H9 (cell line): ENCODE measurements around the gene LRMDA. TPM values are rescaled to one million over a fixed set of nuclear protein-coding genes. Genes with fewer than 3 reads are reported as not detected.

Experiments
- DNase-seq: peaks from one replicate; pipeline ENCODE4 v3.0.0-alpha.2; 2017
- H2AFZ ChIP-seq: one replicate; pipeline ENCODE4 v1.6.1; 2013; ENCODE audit warnings: mild to moderate bottlenecking, low read length, control low read depth, moderate library complexity
- H2AK5ac ChIP-seq: 2 replicates; pipeline ENCODE4 v1.6.1; 2013; ENCODE audit warnings: low read length, control low read depth, mixed read lengths; ENCODE audit not compliant: insufficient read length
- H2BK120ac ChIP-seq: one replicate; pipeline ENCODE4 v1.6.1; 2013; ENCODE audit warnings: low read depth, mild to moderate bottlenecking, low read length, control low read depth, inconsistent platforms; ENCODE audit not compliant: poor library complexity, severe bottlenecking
- H2BK12ac ChIP-seq: 2 replicates; pipeline ENCODE4 v1.6.1; 2013; ENCODE audit warnings: low read length, control low read depth, mixed read lengths, low read depth; ENCODE audit not compliant: insufficient read length
- H2BK15ac ChIP-seq: 2 replicates; pipeline ENCODE4 v1.6.1; 2013; ENCODE audit warnings: low read depth, low read length, control low read depth
- H2BK20ac ChIP-seq: one replicate; pipeline ENCODE4 v1.6.1; 2013; ENCODE audit warnings: low read depth, mild to moderate bottlenecking, low read length, control low read depth, inconsistent platforms; ENCODE audit not compliant: poor library complexity, severe bottlenecking
- H2BK5ac ChIP-seq: 2 replicates; pipeline ENCODE4 v1.6.1; 2013; ENCODE audit warnings: low read length, control low read depth, mixed read lengths; ENCODE audit not compliant: insufficient read length
- H3K14ac ChIP-seq: 2 replicates; pipeline ENCODE4 v1.6.1; 2013; ENCODE audit warnings: low read length, control low read depth; ENCODE audit not compliant: insufficient read depth
- H3K18ac ChIP-seq: 2 replicates; pipeline ENCODE4 v1.6.1; 2013; ENCODE audit warnings: low read depth, mild to moderate bottlenecking, mixed read lengths, low read length, control low read depth; ENCODE audit not compliant: insufficient read length
- H3K23ac ChIP-seq: 2 replicates; pipeline ENCODE4 v1.6.1; 2013; ENCODE audit warnings: low read length, control low read depth, mixed read lengths, low read depth; ENCODE audit not compliant: insufficient read length
- H3K23me2 ChIP-seq: 2 replicates; pipeline ENCODE4 v1.6.1; 2013; ENCODE audit warnings: low read depth, mild to moderate bottlenecking, mixed read lengths, low read length, control low read depth; ENCODE audit not compliant: insufficient read length, poor library complexity, severe bottlenecking
- H3K27ac ChIP-seq: 2 replicates; pipeline ENCODE4 v1.5.1; 2013; ENCODE audit warnings: low read length, control low read depth, mixed read lengths, low read depth; ENCODE audit not compliant: insufficient read length
- H3K27me3 ChIP-seq: 2 replicates; pipeline ENCODE4 v1.6.1; 2013; ENCODE audit warnings: low read length, control low read depth, inconsistent platforms; ENCODE audit not compliant: insufficient read depth
- H3K4ac ChIP-seq: 2 replicates; pipeline ENCODE4 v1.6.1; 2013; ENCODE audit warnings: low read depth, mild to moderate bottlenecking, control low read depth, inconsistent platforms, low read length, moderate library complexity
- H3K4me1 ChIP-seq: 2 replicates; pipeline ENCODE4 v1.6.1; 2013; ENCODE audit warnings: low read length, control low read depth, inconsistent platforms; ENCODE audit not compliant: insufficient read depth
- H3K4me2 ChIP-seq: 2 replicates; pipeline ENCODE4 v1.6.1; 2013; ENCODE audit warnings: low read length, control low read depth, mixed read lengths; ENCODE audit not compliant: insufficient read length, insufficient read depth
- H3K56ac ChIP-seq: 2 replicates; pipeline ENCODE4 v1.6.1; 2013; ENCODE audit warnings: low read depth, mild to moderate bottlenecking, mixed read lengths, low read length, control low read depth; ENCODE audit not compliant: insufficient read length
- H3K79me1 ChIP-seq: 2 replicates; pipeline ENCODE4 v1.6.1; 2013; ENCODE audit warnings: low read depth, mild to moderate bottlenecking, moderate library complexity, low read length, control low read depth, inconsistent platforms; ENCODE audit not compliant: insufficient read depth, poor library complexity, severe bottlenecking
- H3K79me2 ChIP-seq: 2 replicates; pipeline ENCODE4 v1.6.1; 2013; ENCODE audit warnings: low read length, control low read depth, inconsistent platforms; ENCODE audit not compliant: insufficient read depth
- H3K9ac ChIP-seq: 2 replicates; pipeline ENCODE4 v1.6.1; 2013; ENCODE audit warnings: low read length, control low read depth, mixed read lengths; ENCODE audit not compliant: insufficient read length; ENCODE audit errors: extremely low read depth
- H3K9me3 ChIP-seq: one replicate; pipeline ENCODE4 v1.6.1; 2013; ENCODE audit warnings: low read depth, low read length, inconsistent platforms; ENCODE audit not compliant: control insufficient read depth
- H3T11ph ChIP-seq: one replicate; pipeline ENCODE4 v1.6.1; 2013; ENCODE audit warnings: mild to moderate bottlenecking, low read length, control low read depth, inconsistent platforms
- H4K20me1 ChIP-seq: one replicate; pipeline ENCODE4 v1.6.1; 2013; ENCODE audit not compliant: control insufficient read depth, insufficient read length, insufficient read depth
- H4K5ac ChIP-seq: 2 replicates; pipeline ENCODE4 v1.6.1; 2013; ENCODE audit warnings: low read depth, mild to moderate bottlenecking, mixed read lengths, low read length, control low read depth; ENCODE audit not compliant: insufficient read length
- H4K8ac ChIP-seq: replicated peaks from 2 replicates; pipeline ENCODE4 v1.6.1; 2013; ENCODE audit warnings: low read length, control low read depth, mixed read lengths, low read depth; ENCODE audit not compliant: insufficient read length
- H4K91ac ChIP-seq: 2 replicates; pipeline ENCODE4 v1.6.1; 2013; ENCODE audit warnings: low read depth, mild to moderate bottlenecking, moderate library complexity, mixed read lengths, low read length, control low read depth; ENCODE audit not compliant: insufficient read length
- H3K27ac Mint-ChIP-seq, 3 experiments: 2 replicates in 2 of 3; 3 replicates in 1 of 3; pipeline ENCODE4 v1.8.0; 2020 to 2021; ENCODE audit warnings: mixed read lengths in 3 of 3, mild to moderate bottlenecking in 1 of 3, moderate library complexity in 1 of 3
- H3K27me3 Mint-ChIP-seq: 2 replicates; pipeline ENCODE4 v1.8.0; 2021; ENCODE audit warnings: low read depth, mild to moderate bottlenecking, moderate library complexity, mixed read lengths
- H3K36me3 Mint-ChIP-seq, 3 experiments: 2 replicates in 2 of 3; 3 replicates in 1 of 3; pipeline ENCODE4 v1.8.0; 2020 to 2021; ENCODE audit warnings: low read depth in 3 of 3, mixed read lengths in 3 of 3; ENCODE audit not compliant: insufficient read depth in 1 of 3
- H3K4me1 Mint-ChIP-seq, 2 experiments: 2 replicates each; pipeline ENCODE4 v1.8.0; 2020; ENCODE audit warnings: mixed read lengths in 2 of 2
- H3K4me3 Mint-ChIP-seq, 2 experiments: 2 replicates in 1 of 2; 3 replicates in 1 of 2; pipeline ENCODE4 v1.8.0; 2020 to 2021; ENCODE audit warnings: mild to moderate bottlenecking in 2 of 2, mixed read lengths in 2 of 2, moderate library complexity in 1 of 2
- H3K9me3 Mint-ChIP-seq, 2 experiments: 2 replicates in 1 of 2; 3 replicates in 1 of 2; pipeline ENCODE4 v1.8.0; 2020; ENCODE audit warnings: mild to moderate bottlenecking in 2 of 2, mixed read lengths in 2 of 2, moderate library complexity in 1 of 2
- WGBS: extraction: QIAGEN DNeasy Blood & Tissue Kit; methylation state at CpG from one replicate; pipeline ENCODE4 v1.1.7; 2013; ENCODE audit warnings: missing lambda C conversion rate, low lambda C conversion rate, mixed read lengths; ENCODE audit not compliant: insufficient read length; ENCODE audit errors: extremely low coverage; 5-methylcytosine and 5-hydroxymethylcytosine counted together
- total RNA-seq: library from RNA; stranded (reverse); gene quantifications from 2 replicates; pipeline ENCODE4 v1.2.1, GENCODE V29; 2021
- TF ChIP-seq, protein P1 (sequence below): fragments of 200-600 bp; sonication (generic); conservative IDR thresholded peaks from 3 replicates; pipeline ENCODE4 v1.8.0; 2021; ENCODE audit warnings: antibody characterized with exemption, mild to moderate bottlenecking

LRMDA gene
- total RNA-seq, 1 experiment from 2014 or later: 1.8 TPM

DNA sequence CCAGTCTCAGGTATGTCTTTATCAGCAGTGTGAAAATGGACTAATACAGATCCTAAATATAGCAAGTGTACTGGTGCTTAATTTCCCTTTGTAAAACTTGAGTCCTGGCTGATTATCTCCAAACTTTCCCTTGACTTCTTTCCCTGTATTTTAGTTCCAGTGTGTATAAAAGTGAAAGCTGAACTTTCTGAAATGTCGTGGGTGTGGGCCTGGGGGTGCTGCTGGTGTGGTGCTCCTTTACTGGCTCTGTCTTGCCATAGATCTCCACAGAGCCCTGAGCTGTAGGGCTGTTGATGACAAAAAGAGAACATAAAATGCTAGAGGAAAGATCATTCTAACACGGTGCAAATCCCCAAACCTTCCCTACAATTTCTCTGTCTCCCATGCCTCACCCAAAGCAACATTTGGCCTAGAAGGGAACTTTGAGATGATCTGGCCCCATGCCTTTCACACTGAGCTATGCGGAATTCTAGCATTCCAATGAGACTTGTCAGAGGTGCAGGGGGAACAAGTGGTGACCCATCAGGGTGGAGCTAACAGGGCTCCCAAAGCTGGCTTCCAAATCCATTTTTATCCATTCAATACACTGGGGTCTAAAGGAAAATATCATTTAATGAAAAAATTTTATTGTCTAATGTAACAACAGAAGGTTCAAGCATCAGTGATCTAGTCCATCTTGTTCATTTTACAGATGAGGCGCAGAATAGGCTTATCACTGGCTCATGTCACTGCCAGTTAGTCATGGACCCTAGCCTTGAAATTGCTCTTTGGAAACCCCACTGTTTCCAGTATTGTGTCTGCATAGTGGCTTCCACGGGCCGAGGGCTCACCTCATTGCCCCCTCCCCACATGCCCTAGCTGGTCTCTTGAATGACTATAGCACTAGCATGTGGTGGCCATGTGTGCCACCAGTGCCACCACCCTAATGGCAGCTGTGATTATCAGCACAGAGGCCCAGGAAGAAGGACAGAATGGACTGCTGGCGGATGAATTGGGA lies 1000.9 kb downstream of the LRMDA start:
- H4K91ac ChIP-seq: no peak overlapping the region
- no peaks in the 10 kb centered on the region for H4K20me1 ChIP-seq
- H2BK15ac ChIP-seq: no peak overlapping the region
- no peaks in the 10 kb centered on the region for H3K27me3 ChIP-seq
- H3K4me3 Mint-ChIP-seq: no peak overlapping the region
- TF ChIP-seq, protein P1, sequence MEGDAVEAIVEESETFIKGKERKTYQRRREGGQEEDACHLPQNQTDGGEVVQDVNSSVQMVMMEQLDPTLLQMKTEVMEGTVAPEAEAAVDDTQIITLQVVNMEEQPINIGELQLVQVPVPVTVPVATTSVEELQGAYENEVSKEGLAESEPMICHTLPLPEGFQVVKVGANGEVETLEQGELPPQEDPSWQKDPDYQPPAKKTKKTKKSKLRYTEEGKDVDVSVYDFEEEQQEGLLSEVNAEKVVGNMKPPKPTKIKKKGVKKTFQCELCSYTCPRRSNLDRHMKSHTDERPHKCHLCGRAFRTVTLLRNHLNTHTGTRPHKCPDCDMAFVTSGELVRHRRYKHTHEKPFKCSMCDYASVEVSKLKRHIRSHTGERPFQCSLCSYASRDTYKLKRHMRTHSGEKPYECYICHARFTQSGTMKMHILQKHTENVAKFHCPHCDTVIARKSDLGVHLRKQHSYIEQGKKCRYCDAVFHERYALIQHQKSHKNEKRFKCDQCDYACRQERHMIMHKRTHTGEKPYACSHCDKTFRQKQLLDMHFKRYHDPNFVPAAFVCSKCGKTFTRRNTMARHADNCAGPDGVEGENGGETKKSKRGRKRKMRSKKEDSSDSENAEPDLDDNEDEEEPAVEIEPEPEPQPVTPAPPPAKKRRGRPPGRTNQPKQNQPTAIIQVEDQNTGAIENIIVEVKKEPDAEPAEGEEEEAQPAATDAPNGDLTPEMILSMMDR: no peak
- H2BK12ac ChIP-seq: no peak overlapping the region
- H3K79me1 ChIP-seq: no peaks in the 10 kb centered on the region
- no peak overlapping the region for H3K4me2 ChIP-seq
- H3K56ac ChIP-seq: no peak overlapping the region
- H4K5ac ChIP-seq: no peak overlapping the region
- H3K23ac ChIP-seq: no peak overlapping the region
- H3T11ph ChIP-seq: no peak overlapping the region
- H3K4me1 Mint-ChIP-seq: peaks cover 41 to 43% of the 10 kb centered on the region in 2 experiments
- H2BK20ac ChIP-seq: no peak overlapping the region
- no peak overlapping the region; the same call in 1 of the 2 replicates for H3K14ac ChIP-seq
- H3K4me1 ChIP-seq: peaks cover 11% of the 10 kb centered on the region
- no peaks in the 10 kb centered on the region; a peak in 1 of 5 replicates for H3K9me3 Mint-ChIP-seq
- no peak overlapping the region for H4K8ac ChIP-seq
- DNase-seq: no peak
- no peaks in the 10 kb centered on the region; a peak in 1 of 7 replicates for H3K36me3 Mint-ChIP-seq
- no peak overlapping the region for H2BK5ac ChIP-seq
- no peaks in the 10 kb centered on the region for H3K9me3 ChIP-seq
- H2BK120ac ChIP-seq: no peak overlapping the region
- no CpG with 5 or more reads among the region's 7 CpGs for WGBS
- H3K27ac ChIP-seq: no peak overlapping the region
- H3K18ac ChIP-seq: no peak overlapping the region
- no peaks in the 10 kb centered on the region for H3K79me2 ChIP-seq
- peak overlapping the region in 2 of 3 experiments; percentile 36 to 46; a peak in 4 of 7 replicates for H3K27ac Mint-ChIP-seq
- no peaks in the 10 kb centered on the region for H3K23me2 ChIP-seq
- no peak overlapping the region for H3K9ac ChIP-seq
- no peak overlapping the region for H3K4ac ChIP-seq
- H2AK5ac ChIP-seq: no peak overlapping the region
- no peaks in the 10 kb centered on the region for H3K27me3 Mint-ChIP-seq
- H2AFZ ChIP-seq: no peak overlapping the region
